HS-27A (cell line): Measurements from ENCODE around the gene NEURL1B.

Experiments used
- DNase-seq: peaks from one replicate; pipeline ENCODE4 v3.0.0-alpha.2; 2012; ENCODE audit warnings: low read depth, missing footprints

The NEURL1B gene

DNA sequence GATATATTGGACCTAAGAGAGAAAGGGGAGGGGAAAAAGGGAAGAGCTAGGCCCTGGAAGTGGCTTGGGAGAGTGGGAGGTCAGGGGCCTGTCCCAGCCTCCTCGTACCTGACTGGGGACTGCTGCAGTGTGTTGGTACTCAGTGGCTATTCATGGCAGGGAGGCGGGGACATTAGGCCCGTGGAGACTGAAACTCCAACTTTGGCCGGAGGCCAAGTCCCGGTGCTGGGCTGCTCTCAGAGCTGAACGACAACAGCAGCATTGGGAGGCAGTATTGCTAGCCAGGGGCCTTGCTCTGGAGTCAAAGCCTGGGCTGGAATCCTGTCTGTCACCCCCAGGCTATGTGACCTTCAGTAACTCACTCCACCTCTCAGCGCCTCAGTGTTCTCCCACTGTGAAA is 37.8 kb downstream of the NEURL1B start:
- no peak for DNase-seq

DNA sequence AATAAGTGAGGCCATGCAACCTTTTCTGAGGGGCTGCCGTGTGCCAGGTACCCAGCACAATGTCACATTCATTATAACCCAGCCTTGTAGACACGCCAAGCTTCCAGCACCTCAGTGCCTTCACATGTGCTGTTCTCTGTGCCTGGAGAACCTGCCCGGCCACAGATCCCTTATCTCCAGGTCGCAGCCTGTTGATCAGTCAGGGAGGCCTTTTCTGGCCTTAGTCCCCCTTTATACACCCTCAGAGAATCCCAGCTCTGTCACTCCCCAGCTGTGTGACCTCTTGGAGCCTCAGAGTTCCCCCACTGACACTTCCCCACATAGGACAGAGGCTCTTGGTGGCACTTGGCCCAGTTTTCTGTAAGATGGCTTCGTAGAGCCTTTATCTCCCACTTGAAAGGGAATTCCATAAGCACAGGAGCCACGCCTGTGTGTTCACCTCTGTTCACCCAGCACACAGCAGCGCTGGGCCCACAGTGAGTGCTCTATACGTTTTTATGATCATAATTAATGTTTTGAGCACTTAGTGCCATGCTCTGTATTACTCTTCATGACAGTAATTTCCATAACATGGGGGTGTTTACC is 38.7 kb downstream of the NEURL1B start:
- no peak for DNase-seq

DNA sequence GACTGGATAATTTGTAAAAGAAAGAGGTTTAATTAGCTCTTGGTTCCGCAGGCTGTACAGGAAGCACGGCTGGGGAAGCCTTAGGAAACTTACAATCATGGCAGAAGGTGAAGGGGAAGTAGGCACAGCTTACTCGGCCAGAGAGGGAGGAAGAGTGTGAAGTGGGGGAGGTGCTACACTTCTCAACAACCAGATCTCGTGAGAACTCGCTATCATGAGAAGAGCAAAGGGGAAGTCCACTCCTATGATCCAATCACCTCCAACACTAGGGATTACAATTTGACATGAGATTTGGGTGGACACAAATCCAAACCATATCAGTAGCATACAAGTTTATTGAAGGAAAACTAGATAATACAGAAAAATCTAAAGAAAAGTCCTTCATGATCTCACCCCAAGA is 39.9 kb downstream of the NEURL1B start:
- no peak for DNase-seq

DNA sequence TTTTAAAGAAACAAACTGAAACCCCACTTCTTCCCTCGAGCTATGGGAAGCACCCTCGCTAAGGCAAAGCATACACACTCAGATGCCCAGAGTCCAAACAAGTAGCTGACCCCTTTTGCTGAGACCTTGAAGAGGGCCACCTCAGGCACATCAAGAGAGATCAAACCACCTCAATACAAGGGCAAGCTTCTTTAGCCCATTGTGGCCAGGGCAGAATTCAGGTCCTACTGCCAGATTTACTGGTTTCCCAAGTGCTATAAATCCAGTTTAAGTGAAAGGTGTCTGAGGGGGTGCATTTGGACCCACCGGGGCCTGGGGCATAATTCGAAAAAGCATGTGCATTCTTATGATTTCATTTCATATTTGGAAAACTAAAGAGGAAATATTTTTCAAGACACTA is 40.4 kb downstream of the NEURL1B start:
- DNase-seq, result no peak

DNA sequence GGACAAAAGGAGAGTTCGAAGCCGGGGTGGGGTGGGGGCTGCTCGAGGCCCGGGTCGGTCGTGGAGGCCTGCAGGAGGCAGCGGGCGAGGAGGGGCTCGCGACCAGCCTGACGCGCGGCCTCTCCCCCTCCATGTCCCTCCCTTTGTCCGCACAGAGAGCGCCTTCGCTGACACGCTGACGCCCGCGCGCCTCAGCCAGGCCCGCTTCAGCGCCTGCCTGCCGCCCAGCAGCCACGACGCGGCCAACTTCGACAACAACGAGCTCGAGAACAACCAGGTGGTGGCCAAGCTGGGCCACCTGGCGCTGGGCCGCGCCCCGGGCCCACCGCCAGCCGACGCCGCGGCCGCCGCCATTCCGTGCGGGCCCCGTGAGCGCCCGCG is 42.2 kb downstream of the NEURL1B start:
- no peak for DNase-seq

DNA sequence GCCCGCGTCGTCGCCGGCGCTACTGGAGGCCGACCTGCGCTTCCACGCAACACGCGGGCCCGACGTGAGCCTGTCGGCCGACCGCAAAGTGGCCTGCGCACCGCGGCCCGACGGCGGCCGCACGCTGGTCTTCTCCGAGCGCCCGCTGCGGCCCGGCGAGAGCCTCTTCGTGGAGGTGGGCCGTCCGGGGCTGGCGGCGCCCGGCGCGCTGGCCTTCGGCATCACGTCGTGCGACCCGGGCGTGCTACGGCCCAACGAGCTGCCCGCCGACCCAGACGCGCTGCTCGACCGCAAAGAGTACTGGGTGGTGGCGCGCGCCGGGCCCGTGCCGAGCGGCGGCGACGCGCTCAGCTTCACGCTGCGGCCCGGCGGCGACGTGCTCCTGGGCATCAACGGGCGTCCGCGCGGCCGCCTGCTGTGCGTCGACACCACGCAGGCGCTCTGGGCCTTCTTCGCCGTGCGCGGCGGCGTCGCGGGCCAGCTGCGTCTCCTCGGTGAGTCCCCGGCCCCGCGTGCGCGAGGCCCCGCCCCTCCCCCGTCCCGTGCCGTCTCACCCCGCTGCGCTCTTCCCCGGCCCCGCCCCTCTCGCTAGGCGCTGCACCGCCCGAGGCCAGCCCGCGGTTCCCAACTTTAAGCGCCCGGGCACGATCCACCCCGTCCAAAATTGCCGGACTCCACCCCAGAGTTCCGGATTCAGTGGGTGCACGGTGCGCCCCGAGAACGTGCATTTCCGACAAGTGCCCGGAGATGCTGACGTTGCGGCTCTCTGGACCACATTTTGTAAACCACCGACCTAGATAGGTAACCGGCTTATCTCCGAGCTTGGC is 42.8 kb downstream of the NEURL1B start:
- no peak for DNase-seq

DNA sequence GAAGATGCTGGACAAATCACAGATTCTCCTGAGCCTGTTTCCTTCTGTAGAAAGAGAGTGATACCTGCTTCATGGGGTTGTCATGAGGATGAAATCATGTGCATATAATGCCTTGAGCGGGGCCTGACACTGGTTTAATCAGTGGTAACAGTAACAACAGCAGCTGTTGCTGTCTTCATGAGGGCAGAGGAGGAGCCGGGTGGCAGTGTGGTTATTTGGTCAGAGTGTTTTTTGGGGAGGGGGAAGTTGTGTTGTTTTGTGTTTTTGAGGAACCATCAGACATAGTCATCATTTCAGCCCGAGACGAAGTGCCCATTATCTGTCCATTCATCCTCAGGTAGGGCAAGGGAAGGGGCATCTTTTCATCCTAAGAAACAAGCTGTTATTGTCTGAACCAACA is 44.0 kb downstream of the NEURL1B start:
- no peak for DNase-seq

DNA sequence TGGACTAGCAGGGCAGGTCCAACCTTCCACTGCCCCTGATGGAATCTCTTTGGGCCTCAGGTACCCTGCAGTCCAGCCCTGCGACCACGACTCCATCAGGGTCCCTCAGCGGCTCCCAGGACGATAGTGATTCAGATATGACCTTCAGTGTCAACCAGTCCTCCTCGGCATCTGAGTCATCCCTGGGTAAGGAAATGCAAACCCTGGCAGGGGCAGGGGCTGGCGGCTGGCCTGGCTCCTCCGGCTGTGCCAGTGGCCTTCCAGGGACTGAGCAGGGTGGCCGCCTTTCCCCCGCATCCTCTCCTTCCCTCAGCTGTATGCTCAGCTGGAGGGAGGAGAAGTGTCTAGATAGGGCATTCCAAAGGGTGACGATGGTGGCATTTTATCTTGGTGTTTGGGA is 45.0 kb downstream of the NEURL1B start:
- no peak for DNase-seq

DNA sequence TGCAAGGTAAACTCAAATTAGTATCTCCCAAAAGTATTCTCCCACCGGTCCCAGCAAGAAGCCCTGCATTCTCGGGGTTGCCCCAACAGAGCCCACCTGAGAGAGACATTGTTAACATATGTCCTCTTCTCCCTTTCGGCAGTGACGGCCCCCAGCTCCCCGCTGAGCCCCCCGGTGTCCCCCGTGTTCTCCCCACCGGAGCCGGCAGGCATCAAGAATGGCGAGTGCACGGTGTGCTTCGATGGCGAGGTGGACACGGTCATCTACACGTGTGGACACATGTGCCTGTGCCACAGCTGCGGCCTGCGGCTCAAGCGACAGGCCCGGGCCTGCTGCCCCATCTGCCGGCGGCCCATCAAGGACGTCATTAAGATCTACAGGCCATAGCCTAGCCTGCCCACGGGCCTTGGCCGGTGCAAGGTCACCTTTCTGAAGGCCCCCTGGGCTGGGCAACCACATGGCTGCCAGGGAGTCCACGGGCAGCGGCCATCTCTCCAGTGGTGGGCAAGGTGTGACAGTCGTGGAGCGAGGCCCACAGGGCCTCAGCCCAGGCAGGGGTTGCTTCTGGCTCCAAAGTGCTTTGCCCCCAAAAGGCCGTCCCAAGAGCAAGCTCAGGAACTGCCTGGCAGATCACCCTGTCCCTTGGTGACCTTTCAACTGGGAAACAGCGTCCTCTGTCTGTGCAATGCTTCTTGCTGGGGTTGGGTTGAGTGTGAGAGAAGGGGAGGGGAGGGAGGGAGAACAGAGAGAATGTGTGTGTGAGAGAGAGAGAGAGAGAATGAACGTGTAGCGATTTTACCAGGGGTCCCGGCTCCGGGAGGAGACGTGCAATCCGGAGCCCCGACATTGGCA is 45.7 kb downstream of the NEURL1B start:
- no peak for DNase-seq

DNA sequence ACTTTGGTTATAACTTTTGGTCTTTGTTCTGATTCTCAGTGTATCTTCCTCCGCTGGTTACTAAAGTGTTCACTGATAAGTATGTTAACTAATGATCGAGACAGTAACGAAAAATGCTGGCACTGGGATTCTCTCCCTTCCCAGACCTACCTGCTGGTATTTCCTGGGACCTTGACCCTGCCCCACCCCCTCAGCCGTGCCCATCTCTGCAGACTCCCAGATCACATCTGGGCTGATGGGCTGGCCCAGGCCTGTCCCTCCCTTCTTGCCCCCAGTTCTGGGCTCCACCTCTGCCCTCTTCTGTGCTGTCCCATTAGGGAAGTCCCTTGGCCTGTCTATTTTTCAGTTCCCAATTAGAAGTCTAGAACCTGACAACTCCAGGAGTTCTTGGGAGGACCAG is 46.9 kb downstream of the NEURL1B start:
- no peak for DNase-seq

DNA sequence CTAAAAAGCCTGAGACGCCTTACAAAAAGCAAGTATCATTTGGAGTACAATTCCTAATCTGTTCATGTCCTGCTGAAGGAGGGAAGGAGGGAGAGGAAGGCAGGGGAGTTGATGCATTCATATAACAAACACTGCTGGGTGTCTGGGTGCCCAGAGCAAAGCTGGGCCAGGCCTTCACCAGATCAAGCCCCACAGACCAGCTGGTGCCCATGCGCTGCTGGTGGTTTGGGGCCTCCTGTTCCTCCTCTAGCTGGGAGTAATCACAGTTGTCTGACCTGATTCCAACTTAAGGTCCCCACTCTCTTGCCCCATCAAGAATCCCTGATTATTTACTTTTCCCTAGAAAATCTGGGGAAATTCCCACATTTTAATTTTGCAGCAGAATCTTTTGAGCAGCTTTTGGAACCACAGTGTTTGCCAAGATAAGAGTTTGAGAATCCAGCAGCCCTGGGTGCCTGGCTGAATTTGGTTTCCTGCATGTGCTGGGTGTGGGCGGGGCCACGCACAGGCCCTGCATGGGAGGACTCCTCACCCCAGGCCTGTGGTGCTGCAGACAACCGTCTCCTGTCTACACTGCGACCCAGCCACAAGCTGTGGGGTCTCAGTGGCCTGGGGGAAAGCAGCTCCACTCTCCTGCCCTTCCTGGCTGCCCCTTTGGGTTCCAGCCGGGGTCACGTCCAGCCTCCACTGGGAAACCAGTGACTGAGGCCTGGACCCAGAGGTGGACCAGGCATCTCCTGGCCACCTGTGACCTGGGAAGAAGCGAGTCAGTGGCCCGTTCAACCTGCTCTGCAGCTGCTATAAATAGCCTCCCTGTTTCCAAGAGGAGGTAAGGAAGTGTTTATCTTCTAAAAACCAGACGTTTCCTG is 47.5 kb downstream of the NEURL1B start:
- DNase-seq, result no peak

DNA sequence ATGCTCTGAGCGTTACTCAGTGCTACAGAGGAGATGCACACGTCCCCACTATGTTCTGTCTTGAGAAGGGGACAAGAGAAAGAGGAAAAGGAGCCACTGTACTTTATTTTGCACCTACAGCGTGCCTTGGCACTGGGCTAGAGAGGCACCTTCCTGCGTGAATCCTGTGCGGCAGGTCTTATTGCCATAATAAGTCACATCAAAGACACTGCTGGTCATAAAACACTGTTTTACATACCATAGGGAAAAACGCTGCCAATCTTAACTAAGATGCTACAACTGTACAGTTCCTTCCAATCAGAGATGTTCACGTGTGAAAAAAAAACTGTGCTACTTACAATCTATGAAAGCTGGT is 48.1 kb downstream of the NEURL1B start:
- no peak for DNase-seq

DNA sequence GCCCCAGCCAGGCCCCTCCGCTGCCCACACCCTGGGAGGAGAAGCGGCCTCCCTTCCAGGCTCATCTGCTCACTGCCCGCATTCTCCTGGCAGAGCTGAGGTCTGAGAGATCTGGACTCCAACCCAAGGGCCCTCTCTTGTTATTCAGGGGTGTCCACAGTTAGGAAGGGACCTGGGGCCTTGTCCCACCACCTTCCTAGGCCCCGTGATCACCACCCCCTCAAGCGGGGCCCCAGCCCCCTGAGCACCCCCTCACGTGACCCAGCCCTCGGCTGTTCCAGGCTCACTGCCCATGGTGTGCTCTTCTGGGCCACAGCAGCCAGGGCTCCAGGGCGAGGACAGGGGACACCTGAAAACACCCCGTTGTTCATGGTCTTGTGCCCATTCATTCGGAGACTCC is 48.7 kb downstream of the NEURL1B start:
- no peak for DNase-seq

DNA sequence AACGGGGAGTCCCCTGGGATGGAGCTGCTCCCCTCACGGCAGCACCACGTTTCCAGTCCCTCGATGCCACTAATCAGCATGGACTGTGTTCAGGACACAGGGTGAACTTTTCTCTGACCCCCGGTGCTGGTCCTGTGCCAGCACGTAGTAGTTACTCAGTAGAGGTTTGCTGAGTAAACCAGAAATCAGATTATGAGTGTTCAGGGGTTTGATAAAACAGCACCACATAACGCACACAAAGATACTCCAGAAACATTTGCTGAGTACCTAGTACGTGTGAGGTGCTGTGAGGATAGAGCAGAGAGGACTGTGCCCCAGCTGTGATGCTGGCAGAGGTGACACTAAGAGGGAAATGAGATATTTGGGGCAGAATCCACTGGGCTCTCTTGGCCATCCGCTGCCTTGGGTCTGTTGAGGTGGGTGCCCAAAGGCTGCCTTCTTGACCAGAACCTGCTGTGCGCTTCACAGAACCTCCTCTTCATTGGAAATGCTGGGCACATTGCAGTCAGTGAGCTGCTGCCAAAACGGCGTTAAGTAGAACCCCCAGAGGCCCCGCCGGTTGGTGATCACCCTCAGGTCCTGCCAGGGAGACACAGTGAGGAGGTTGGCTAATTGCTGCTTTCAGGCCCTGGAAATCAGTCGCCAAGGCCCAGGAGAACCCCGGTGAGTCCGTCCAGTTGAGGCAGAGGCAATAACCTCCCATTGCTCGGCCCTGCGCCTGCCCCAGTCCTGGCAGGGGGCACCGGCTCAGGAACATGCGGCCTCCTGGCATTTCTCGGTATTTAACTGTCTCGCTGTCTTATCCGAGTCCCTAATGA is 49.4 kb downstream of the NEURL1B start:
- DNase-seq, result no peak

DNA sequence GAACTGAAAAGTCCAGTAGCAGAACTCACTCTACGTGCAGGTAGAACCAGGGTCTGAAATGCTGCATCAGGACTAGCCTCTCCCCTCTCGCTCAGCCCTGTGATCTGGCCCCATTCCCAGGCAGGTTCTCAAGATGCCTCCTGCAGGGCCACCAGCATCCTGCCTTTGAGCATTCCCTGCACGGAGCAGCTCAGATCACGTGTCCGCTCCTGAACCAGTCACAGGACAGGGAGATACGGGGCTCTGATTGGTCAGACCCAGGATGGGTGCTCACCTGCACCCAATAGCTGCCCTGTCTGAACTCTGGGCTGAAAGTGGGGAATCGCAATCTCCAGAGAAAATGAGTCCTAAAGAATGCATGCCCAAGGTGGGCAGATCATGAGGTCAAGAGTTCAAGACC is 50.8 kb downstream of the NEURL1B start:
- no peak for DNase-seq

DNA sequence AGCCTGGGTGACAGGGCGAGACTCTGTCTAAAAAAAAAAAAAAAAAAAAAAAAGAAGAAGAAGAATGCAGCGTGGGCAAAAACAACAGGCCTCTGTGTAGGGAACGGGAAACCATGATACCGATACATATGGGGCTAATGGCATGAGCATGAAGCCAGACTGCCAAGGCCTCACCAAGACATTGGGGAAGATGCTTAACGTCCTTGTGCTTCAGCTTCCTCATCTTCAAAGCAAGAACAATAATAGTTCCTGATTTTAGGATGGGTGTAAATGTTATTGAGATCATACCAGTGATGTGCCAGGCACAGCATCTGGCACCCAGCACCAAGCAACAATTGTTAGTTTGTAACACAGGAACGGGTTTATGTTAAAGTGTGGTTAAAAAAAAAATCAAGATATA is 51.4 kb downstream of the NEURL1B start:
- no peak for DNase-seq

DNA sequence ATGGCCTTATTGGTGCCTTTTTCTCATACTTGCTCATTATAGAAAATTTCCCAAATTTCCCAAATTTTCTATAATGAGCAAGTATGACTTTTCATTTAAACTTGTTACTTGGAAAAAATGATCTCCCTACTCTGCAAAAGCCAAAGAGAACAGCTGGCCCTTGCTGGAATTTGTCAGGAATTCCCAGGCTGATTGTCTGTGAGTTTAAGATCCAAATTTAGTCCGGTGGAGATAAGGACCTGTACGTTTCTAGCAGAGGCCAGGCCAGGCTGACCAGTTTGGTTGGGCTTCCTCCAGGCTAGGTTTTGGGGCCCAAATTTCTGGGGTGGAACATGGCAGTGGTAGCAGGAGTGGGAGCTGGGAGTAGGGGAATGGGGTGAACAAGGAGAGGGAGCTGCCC is 51.9 kb downstream of the NEURL1B start:
- DNase-seq, result no peak

DNA sequence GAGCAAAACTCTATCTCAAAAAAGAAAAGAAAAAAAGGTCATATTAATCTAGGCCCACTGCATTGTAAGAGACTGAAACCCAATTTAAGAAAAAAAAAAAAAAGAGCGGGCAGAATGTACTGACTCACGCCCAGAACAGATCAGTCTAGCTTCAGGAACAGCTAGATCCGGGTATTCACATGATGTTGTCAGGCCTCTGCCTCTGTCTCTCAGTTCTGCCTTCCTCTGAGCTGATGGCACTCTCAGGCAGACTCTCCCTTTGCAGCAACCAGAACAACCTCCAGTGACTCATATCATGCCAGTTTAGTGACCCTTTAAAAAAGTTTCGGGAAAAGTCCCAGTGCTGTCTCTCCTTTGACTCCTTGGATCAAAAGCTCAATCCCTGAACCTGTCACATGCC is 53.0 kb downstream of the NEURL1B start:
- DNase-seq, result no peak

DNA sequence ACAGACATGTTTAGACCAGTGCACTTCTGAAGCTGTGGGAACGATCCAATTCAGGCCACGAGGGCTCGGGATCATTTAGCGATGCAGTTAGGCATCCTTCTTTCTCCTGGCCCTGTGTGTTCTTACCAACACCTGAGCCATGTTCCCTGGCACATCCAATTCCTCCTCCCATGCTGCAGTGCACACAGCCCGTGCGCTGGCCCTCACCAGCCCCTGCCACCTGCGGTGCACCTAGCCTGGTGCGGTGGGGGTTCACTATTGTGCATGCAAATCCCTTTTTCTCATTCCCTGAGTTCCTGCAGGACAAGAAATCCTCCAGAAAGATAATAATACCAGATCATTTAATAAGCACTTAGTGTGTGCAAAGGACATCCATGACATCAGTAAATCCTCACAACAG is 53.5 kb downstream of the NEURL1B start:
- no peak for DNase-seq

DNA sequence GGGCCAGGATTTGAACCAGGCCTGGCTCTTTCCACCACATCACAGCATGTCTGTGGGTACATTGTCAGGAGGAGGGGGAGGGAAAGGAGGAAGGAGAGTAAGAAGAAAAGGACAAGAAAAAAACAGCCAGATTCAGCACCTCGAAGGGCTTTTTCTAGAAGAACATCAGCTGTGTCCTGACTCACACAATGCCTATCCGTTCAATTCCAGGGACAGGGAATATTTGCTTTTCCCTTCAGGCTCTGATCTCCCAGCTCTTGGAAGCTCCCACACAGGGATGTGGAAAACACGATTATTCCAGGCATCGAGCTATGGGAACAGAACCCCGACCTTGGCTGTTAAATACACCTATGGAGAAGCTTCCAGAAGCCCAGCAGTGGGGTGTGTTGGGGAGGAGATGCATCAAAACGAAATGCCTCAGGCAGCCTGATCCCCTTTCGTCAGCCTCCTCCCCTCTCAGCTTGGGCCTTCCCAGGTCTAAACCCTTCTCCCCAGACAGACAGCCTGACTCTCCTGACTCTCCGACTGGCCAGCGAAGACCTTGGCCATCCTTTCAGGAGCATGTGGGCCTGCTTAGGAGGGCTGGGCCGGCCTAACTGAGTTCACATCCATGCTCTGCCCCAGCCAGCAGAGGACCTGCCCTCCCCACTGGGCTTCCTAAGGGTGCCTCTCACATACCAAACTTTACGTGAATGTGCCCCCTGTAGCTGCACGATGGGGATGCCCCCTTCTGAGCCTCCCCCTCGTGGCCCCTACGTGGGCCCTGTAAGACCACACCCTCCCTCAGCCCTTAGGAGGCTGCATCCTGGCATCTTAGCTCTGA is 54.4 kb downstream of the NEURL1B start:
- DNase-seq, result no peak
